Testis (tissue), 3 donors: ENCODE measurements around the gene LEAP2. TPM values are rescaled to one million over a fixed set of nuclear protein-coding genes. Genes with fewer than 3 reads are reported as not detected.
"Not testable (repeated sequence)": the region's sequence is repeated elsewhere in the genome, so short reads cannot be mapped to it uniquely, and the experiment has no call there.

Experiments
- DNase-seq: peaks from one replicate; pipeline ENCODE4 v3.0.0-alpha.2; 2019
- H3K27ac ChIP-seq, 2 donors: fragments of 200-600 bp; sonication (generic); one replicate each; pipeline ENCODE4 v1.5.1; 2019
- H3K27me3 ChIP-seq: fragments of 200-600 bp; sonication (generic); one replicate; pipeline ENCODE4 v1.5.1; 2019
- H3K36me3 ChIP-seq: fragments of 200-600 bp; sonication (generic); one replicate; pipeline ENCODE4 v1.5.1; 2017; ENCODE audit warnings: low read depth; ENCODE audit errors: missing control alignments
- H3K4me1 ChIP-seq: fragments of 200-600 bp; sonication (generic); one replicate; pipeline ENCODE4 v1.5.1; 2019
- H3K4me3 ChIP-seq, 2 donors: fragments of 200-600 bp; sonication (generic); one replicate each; pipeline ENCODE4 v1.5.1; 2017 to 2019
- H3K9me3 ChIP-seq: fragments of 200-600 bp; sonication (generic); one replicate; pipeline ENCODE4 v1.5.1; 2017
- POLR2A ChIP-seq: fragments of 450-650 bp; IDR thresholded peaks from one replicate; pipeline ENCODE4 v1.6.1; 2017; ENCODE audit warnings: antibody characterized with exemption, mild to moderate bottlenecking, moderate library complexity
- WGBS, 2 donors: methylation state at CpG; one replicate each; pipeline ENCODE4 v1.1.5; 2018; 5-methylcytosine and 5-hydroxymethylcytosine counted together
- intact Hi-C: fragments of 100-400 bp; cut with DNase I; formaldehyde crosslinking; loops from one replicate; pipeline ENCODE4 v1.15.1; 2023; ENCODE audit warnings: low total_unique reads
- polyA plus RNA-seq: library from polyadenylated mRNA; stranded (reverse); fragments of 350-450 nt; fragmentation: Illumina TruSeq; extraction: RNeasy Lipid Tissue Mini Kit (QIAGEN cat#74804); gene quantifications from one replicate; pipeline ENCODE4 v1.2.3, GENCODE V29; 2014; ENCODE audit warnings: low read depth, low replicate concordance; ENCODE audit not compliant: insufficient read depth
- total RNA-seq, 2 donors: library from RNA; depleted of rRNA; stranded (reverse); fragments of >200 nt; gene quantifications; one replicate each; pipeline ENCODE4 v1.2.3, GENCODE V29; 2016
- TF ChIP-seq, protein P1 (sequence below), 3 experiments: fragments of 450-650 bp in 2 of 3; fragments of 200-600 bp in 1 of 3; sonication (generic) in 1 of 3; IDR thresholded peaks; one replicate each; pipeline ENCODE4 v1.5.1; 2016 to 2019; ENCODE audit warnings: antibody characterized with exemption in 3 of 3, mild to moderate bottlenecking in 2 of 3, moderate library complexity in 1 of 3

LEAP2 gene
- total and polyA plus RNA-seq, 3 donors from 2014 or later = 1.8 to 4.1 (median 3.6) TPM

DNA sequence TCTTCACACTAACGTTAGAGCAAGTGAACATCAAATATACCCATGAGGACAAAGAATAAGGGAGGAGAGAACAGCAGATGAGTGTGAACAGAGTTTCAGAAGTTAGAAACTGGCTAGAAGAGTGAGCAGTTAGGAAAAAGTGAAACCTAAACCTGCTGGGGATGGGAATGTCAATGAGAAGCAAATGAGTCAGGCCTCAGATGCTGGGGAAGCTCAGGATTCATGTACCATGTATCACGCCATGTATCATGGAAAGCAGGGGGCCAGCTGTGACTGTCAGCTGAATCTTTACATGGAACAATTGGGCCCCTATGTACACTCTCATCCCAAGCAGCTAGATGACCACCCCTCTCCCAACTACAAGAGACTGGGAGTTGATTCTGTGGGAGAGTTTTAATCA is 23.4 kb upstream of the LEAP2 start:
- 64 to 69% methylated on average over 2 of the region's 2 CpGs for WGBS, 2 donors
- H3K9me3 ChIP-seq = no peaks in the 10 kb centered on the region
- no peak overlapping the region for H3K4me3 ChIP-seq
- intact Hi-C loops = no loop called here
- no peaks in the 10 kb centered on the region for H3K36me3 ChIP-seq
- TF ChIP-seq, protein P1, sequence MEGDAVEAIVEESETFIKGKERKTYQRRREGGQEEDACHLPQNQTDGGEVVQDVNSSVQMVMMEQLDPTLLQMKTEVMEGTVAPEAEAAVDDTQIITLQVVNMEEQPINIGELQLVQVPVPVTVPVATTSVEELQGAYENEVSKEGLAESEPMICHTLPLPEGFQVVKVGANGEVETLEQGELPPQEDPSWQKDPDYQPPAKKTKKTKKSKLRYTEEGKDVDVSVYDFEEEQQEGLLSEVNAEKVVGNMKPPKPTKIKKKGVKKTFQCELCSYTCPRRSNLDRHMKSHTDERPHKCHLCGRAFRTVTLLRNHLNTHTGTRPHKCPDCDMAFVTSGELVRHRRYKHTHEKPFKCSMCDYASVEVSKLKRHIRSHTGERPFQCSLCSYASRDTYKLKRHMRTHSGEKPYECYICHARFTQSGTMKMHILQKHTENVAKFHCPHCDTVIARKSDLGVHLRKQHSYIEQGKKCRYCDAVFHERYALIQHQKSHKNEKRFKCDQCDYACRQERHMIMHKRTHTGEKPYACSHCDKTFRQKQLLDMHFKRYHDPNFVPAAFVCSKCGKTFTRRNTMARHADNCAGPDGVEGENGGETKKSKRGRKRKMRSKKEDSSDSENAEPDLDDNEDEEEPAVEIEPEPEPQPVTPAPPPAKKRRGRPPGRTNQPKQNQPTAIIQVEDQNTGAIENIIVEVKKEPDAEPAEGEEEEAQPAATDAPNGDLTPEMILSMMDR (IDR thresholded peaks at IDR 0.05) = no peak
- no peak for TF ChIP-seq POLR2A
- DNase-seq = no peak
- H3K27ac ChIP-seq = no peak overlapping the region
- H3K27me3 ChIP-seq = no peaks in the 10 kb centered on the region
- no peaks in the 10 kb centered on the region for H3K4me1 ChIP-seq

DNA sequence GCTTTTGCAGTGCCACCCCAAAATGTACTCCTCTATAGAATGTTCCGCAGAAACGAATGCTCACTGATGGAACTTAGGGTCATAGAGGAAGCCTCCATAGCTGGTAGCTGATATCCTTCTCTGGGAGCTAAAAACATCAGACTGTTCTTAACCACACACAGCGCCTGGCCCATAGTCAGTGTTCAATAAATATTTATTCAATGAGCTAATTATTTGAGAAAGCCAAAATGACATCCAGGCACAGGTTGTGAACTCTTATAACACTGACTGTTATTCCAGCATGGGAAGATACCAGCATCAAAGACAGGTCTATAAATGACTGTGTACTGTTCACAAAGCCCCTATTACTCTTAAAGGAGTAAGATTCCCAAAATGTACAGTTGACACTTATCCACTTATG is 20.1 kb upstream of the LEAP2 start:
- intact Hi-C loops = no loop called here
- DNase-seq = no peak
- Histone ChIP-seq H3K27me3 (no peaks in the 10 kb centered on the region), H3K27ac (no peak overlapping the region), H3K4me1 (no peaks in the 10 kb centered on the region), H3K4me3 (no peak overlapping the region), H3K9me3 (no peaks in the 10 kb centered on the region), H3K36me3 (no peaks in the 10 kb centered on the region)
- WGBS, 2 donors = 91 to 94% methylated on average over 3 of the region's 3 CpGs
- TF ChIP-seq, protein P1 (IDR thresholded peaks at IDR 0.05) = no peak
- no peak for TF ChIP-seq POLR2A

DNA sequence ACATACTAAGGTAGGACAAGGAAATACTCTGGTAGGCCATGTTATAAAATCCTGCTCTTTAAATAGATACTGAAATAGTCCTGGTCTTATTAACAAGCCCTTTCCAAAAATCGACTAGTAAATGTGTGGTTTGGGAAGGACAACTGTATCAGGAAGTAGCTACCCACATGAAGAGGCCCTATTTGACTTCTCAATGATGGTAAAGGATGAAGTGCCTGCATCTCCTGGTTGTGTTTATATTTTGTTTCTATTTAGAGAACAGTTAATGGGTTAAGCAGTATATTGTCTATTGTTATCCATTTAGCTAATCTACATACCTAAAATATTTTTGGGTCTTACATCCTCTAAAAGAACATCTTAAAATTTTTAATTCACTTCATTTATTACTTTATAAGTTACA is 19.7 kb upstream of the LEAP2 start:
- Histone ChIP-seq H3K27ac (no peak overlapping the region), H3K27me3 (no peaks in the 10 kb centered on the region), H3K4me3 (no peak overlapping the region), H3K9me3 (no peaks in the 10 kb centered on the region), H3K4me1 (no peaks in the 10 kb centered on the region), H3K36me3 (no peaks in the 10 kb centered on the region)
- intact Hi-C loops = no loop called here
- no peak for TF ChIP-seq POLR2A
- TF ChIP-seq, protein P1 (IDR thresholded peaks at IDR 0.05) = no peak
- no peak for DNase-seq
- WGBS, 2 donors = 35 to 62% methylated on average over 1 of the region's 1 CpG

DNA sequence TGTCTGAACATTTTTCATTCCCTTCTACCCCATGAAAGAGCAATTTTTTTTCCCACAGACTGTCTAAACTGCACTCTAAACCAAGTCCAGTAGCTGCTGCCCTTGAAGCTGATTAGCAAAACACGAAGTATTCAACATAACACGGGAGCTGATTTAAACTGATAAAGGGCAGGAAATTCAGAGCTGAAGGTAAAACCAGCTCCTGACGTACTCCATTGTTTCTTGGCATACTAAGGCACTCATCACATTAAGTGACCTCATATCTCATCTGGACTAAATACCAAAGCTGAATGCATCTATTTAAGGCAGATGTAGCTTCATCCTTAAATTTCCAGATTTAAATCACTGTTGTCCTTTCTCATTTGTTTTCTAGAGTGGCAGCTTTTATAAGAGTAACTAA is 19.2 kb upstream of the LEAP2 start:
- 42 to 58% methylated on average over 3 of the region's 3 CpGs for WGBS, 2 donors
- no peak for DNase-seq
- Histone ChIP-seq H3K36me3 (no peaks in the 10 kb centered on the region), H3K27ac (no peak overlapping the region), H3K4me3 (no peak overlapping the region), H3K9me3 (no peaks in the 10 kb centered on the region), H3K4me1 (no peaks in the 10 kb centered on the region), H3K27me3 (no peaks in the 10 kb centered on the region)
- TF ChIP-seq, protein P1 (IDR thresholded peaks at IDR 0.05) = no peak
- TF ChIP-seq POLR2A = no peak
- intact Hi-C loops = no loop called here

DNA sequence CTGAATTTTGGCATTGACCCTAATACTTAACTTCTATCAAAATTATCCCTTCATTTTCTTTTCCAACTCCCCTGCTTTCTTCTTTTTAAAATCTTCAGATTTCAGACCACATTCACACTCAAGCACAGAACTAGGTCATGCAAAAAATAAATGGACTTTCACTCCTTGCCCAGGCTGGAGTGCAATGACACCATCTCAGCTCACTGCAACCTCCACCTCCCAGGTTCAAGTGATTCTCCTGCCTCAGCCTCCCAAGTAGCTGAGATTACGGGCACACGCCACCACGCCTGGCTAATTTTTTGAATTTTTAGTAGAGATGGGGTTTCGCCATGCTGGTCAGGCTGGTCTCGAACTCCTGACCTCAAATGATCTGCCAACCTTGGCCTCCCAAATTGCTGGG is 18.5 kb upstream of the LEAP2 start:
- WGBS, 2 donors = 94 to 98% methylated on average over 5 of the region's 5 CpGs
- H3K36me3 ChIP-seq, intact Hi-C loops, H3K9me3 ChIP-seq, H3K4me3 ChIP-seq, H3K27ac ChIP-seq, H3K27me3 ChIP-seq, DNase-seq, H3K4me1 ChIP-seq: not testable (repeated sequence)
